NCI-H82 treated with DMSO at 0.1 percent for 48 hours (cell line): Measurements from ENCODE around the gene KDELR3.
"Not testable (repeated sequence)": the region's sequence is repeated elsewhere in the genome, so short reads cannot be mapped to it uniquely, and the experiment has no call there.

Source experiments
- DNase-seq: peaks from one replicate; lab custom pipeline; 2025; ENCODE audit not compliant: unreplicated experiment; lab: John Stamatoyannopoulos, UW

Gene KDELR3

GRCh38 chr22:38455530-38456271, 12.2 kb upstream of the KDELR3 start:
- no peak for DNase-seq

- DNase-seq, result no peak
Observed at GRCh38 chr22:38456272-38456835, 11.5 kb upstream of the KDELR3 start.

DNA sequence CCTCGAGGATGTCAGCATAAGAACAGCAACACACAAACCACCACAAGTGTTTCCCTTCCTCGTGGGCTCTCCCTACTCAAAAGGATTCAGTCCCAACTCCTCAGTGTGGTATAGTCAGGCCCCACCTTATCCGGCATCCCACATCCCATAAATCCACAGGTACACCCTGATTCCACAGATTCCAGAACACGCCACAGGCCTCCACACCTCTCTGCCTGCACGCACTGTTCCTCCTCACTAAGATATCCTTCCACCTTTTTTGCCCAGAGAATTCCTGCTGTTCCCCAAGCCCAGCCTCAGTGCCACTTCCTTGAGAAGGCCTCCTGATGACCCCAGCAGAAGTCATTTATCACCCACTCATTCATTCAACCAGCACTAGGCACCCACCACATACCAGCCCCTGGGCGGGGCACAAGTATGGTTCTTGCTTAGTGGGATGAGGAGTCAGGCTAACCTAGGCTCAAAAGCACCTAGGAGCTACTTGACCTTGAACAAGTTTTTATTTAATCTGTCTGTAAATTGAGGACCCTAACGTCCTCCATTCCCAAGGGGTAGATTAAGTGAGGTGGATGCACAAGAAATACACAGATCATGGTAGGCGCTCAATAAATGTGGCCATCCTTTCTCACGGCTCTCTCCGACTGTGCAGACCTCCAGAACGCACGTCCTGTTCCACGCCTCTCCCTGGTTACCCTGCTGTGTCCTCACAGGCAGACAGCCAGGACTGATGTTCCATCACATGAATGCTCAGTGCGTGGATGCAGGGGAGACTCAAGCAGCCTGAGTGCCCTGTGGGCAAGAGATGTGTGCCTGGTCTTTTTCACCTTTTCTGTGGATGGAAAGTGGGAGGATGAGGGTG, 10.8 kb upstream of the KDELR3 start:
- no peak for DNase-seq

DNA sequence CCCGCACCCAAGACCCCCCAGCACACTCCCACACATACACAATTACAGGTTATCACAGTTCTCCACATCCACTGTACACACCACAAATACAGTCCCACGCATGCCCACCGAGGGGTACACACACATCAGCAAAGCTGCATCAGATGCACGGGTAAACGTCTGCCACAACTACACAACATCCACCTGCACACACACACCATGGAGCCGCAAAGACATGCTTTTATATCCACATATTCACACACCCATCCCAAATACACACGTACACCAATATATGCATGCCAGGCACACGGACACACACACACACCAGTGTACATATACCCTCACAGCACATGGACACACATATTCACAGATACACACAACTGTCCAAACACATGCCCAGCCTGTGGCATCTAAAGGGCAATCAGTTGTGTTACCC, 7.5 kb upstream of the KDELR3 start:
- no peak for DNase-seq

GRCh38 chr22:38461057-38461413, 6.9 kb upstream of the KDELR3 start:
- no peak for DNase-seq

- DNase-seq, result peak; percentile 41
Observed at GRCh38 chr22:38461414-38462081, 6.3 kb upstream of the KDELR3 start.

DNA sequence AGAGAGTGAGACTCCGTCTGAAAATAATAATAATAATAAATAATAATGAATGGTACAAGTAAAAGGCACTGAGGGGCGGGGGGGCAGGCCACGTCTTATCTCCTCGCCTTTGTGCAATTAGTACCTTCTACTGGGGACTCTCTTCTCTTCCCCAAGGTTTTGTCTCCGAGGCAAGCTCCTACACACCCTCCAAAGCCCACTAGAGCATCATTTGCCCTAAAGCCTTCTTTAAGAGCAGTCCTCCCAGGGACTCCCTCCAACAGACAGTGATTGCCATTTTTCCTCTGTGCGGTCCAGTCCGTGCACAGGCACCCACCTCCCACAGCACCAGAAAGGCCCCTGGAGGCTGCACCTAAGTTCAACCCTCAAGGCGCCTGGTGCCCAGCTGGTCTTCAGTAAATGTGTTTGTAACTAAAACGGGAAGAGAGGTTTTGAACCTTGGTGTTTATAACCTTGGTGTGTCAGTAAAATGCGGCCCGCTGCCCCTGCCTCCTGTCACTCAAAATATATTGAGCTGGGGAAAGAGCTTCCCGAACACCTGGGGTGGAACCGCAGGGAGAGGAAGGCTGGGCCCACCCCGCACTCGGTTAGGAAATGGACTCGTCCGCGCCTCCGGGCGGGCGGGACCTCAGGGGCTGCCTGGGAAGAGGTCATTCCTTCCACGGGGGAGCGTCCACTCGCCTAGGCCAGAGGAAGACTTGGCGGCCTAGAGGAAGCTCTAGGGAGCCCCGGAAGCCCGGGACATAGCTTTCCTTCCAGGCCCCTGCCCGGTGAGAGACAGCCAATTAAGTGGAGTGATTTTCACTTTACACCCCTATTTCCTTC, 4.7 kb upstream of the KDELR3 start:
- DNase-seq, result no peak

DNA sequence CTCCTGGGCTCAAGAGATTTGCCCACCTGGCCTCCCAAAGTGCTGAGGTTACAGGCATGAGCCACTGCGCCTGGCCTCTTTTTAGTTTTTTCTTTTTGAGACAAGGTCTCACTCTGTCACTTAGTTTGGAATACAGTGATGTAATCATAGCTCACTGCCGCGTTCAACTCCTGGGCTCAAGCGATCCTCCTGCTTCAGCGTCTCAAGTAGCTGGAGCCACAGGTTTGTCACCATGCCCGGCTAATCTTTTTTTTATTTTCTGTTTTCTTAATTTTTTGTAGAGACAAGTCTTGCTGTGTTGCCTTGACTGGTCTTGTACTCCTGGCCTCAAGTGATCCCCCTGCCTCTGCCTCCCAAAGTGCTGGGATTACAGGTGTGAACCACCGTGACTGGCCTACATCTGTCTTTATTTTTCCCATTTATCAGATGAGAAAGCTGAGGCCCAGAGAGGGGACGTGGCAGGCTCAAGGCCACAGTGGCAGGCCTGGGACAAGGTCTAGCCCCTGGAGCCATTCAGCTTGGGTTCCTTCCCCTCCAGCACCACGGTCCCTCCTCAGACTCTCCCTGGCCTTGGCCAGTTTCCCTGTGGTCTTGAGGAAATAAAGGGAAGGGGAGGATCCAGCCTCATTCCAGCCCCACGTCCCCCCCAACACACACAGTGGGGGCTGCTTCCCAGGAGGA, 2.8 kb upstream of the KDELR3 start:
- no peak for DNase-seq

DNA sequence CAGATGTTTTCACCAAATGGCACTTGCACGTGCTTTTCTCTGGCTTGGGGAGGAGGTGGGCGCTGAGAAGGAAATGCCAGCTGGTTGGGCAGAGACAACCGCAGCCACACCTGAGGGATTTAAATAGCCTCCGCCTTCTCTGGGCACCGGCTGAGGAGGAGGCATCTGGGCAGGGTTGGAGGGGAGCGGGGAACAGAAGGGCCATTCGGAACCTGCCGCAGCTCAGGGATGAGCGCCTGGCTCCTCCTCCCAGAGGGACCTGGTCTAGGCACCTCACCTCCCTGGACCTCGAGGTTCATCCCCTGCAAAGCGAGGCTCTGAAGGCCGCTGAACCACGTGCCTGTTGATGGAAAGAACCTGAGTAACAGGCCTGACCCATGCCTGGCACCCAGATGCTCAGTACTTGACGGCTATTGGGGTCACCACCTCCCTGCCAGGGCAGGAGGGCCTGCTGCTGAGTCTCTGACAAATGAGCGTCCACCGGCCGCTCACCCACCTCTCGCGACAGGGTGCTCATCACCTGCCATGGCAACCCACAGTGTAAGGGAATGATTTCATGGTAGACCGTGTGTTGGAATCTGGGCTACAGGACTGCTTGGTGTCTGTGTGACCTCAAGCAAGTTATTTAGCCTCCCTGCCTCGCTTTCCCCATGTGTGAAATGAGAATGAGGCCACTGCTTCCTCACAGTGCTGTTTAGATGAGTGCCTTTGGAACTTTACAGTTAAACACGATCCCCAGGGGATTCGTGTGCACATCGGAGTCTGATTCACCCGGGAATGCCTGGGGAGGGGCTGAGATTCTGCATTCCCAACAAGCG, 2.0 kb upstream of the KDELR3 start:
- DNase-seq, result no peak

DNA sequence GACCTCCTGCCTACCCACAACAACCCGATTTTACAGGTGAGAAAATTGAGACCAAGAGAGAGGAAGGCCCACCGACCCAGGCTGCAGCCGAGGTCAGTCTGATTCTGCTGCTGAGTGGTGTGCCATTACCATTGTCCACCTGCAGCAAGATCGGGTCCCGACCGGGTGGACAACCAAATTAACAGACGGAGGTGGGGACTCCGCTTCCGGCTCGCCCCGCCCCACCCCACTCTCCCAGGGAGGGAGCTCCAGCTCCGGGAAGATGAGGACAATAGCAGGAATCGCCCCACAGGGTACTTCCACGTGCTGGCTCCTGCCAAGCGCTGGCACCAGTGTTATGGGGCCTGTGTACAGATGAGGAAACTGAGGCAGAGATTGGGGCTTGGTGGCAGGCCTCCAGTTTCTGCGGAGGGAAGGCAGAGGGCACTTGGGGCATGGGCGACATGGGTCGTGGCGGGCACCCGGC, 425 bp upstream of the KDELR3 start:
- no peak for DNase-seq

GRCh38 chr22:38468443-38469305, 778 bp downstream of the KDELR3 start:
- no peak for DNase-seq

DNA sequence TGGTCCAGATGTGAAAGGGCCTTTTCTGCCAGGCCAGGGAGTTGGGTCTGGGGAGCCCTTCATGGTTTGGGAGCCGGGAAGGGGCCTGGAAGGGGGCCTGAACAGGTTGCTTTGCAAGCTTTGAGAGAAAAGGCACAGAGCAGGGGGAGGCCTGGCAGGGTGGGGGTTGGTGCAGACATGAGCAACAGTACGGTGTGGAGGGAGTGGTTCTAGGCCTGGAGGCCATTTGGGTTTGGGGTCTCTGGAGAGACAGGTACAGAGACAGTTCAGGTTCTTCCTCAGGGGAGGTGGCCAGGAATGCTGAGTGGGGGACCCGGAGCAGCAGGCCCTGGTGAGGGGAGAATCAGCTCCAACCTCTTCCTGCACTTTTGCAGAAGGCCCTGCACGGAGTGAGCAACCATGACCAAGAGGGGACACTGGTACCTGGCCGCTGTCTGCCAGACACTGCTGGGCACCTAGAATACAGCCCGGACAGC, 1.4 kb downstream of the KDELR3 start:
- DNase-seq, result no peak

DNA sequence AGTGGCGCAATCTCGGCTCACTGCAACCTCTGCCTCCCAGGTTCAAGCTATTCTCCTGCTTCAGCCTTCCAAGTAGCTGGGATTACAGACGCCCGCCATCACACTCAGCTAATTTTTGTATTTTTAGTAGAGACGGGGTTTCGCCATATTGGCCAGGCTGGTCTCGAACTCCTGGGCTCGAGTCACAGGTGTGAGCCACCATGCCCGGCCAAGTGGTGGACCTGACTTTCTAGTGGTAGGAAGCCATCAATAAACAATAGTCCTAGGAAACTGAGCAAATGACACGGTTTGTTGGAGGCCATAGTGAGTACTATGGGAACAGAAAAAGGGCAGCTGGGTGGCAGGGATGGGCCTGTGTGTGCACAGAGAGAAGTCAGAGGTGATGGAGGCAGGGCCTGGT, 2.3 kb downstream of the KDELR3 start:
- DNase-seq, result not testable (repeated sequence)

DNA sequence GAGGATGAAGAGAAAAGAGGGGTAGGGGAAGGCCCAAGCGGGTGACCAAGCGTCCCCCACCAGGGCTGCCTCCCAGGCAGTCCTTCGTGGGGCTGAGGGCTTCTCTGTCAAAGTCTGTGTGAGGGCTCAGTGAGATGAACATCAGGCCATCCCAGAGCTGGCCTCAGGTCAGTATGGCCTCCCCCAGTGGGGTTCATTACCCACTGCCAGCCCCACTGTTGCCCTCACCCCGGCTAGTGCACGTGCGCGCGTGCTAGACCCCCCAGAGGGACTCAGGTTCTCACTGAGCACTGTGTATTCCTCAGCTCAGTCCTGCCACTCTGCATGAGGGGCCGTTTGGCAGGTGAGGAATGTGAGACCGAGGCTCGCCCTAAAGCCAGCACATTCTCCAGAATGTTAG, 3.3 kb downstream of the KDELR3 start:
- no peak for DNase-seq

GRCh38 chr22:38474003-38474607, 6.2 kb downstream of the KDELR3 start:
- no peak for DNase-seq

- no peak for DNase-seq
Observed at GRCh38 chr22:38477585-38477984, 9.7 kb downstream of the KDELR3 start.

DNA sequence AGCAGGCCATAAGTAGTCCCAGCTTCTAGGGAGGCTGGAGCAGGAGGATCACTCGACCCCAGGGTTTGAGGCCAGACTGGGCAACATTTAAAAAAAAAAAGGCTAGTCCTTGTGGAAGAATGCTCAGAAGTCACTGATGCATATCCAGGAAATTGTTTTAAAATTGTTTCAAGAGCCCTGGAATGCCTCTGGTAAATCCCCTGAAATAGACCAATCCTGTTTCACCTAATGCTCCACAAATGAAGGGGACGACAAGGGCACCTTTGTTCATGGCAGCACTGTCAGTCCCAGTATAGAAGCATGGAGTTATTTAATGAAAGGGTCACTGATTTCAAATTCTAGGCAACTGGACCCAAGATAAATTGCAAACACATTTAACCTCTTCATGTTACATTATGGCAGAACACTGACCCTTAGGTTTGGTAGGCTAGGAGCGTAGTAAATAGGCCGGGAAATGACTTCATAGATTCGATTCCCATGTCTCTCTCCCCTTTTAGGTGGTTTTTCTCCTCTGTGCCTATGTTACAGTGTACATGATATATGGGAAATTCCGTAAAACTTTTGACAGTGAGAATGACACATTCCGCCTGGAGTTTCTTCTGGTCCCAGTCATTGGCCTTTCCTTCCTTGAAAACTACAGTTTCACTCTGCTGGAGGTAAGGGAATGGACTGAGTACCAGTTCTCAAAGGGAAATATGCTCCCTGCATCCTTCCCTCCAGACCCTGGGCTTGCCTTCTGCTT, 11.4 kb downstream of the KDELR3 start:
- DNase-seq, result no peak
